Activated CD4-positive, alpha-beta T cell treated with anti-CD3 and anti-CD28 coated beads for 4 hours (primary cell): ENCODE measurements around the gene TRIM43.
"Not testable (repeated sequence)": the region's sequence is repeated elsewhere in the genome, so short reads cannot be mapped to it uniquely, and the experiment has no call there.

Source experiments
- DNase-seq, 2 donors: peaks; one replicate each; pipeline ENCODE4 v3.0.0-alpha.2; 2020

The TRIM43 gene

DNA sequence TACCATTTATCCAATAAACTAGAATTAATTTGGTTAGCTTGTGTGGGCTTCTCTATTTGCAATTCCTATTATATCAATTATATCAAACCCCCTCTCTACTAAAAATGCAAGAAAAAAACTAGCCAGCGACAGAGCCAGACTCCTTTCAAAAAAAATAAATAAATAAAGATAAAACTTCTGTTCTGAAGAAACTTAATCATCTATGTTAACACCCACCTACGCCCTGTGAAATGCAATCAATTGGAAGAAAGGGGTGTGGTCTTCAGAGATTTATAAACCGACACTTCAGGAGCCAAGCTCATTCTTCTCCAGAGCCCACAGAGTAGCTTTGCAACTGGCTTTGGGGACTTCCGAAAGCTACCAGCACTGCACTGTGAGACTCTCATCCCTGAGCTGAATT lies at the start of gene TRIM43:
Gene TRIM43, plus strand, starts transcription at position 301 of the 400 bp plus-strand sequence. CDS start 2,023 bp downstream, outside the sequence.
- not testable (repeated sequence) for DNase-seq

DNA sequence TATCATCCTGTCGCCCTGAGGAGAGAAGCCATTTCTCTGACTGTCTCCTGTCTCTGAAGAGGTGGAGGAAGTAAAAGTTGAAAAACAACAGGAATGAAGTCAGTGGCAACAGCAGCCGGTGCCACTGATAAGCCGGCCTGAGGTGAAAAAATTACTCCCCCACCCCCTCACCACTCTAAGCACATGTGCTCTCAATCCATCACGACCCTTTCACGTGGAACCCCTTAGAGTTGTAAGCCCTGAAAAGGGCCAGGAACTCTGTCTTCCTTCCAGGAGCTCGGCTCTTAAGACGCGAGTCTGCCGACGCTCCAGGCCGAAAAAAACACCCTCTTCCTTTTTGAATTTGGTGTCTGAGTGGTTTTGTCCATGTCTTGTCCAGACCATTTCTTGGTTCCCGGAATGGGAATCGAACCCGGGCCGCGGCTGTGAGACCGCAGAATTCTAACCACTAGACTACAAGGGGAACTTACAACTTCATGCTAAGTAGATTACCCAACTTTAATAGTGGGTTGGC lies 40.7 kb upstream of the TRIM43 start:
- DNase-seq = no peak

DNA sequence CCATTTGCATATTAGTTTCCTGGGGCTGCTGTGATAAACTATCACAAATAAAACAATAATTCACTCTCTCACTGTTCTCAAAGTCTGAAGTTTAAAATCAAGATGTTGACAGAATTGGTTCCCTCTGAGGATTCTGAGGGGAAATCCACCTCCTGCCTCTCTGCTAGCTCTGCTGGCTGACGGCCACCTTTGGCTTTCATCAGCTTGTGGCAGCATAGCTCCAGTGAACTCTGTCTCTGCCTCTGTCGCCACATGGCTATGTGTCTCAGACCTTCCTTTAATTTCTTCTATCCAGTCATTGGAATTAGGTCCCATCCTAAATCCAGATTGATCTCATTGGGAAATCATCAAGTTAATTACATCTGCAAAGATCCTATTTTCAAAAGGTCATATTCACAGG lies 38.9 kb upstream of the TRIM43 start:
- DNase-seq = no peak

DNA sequence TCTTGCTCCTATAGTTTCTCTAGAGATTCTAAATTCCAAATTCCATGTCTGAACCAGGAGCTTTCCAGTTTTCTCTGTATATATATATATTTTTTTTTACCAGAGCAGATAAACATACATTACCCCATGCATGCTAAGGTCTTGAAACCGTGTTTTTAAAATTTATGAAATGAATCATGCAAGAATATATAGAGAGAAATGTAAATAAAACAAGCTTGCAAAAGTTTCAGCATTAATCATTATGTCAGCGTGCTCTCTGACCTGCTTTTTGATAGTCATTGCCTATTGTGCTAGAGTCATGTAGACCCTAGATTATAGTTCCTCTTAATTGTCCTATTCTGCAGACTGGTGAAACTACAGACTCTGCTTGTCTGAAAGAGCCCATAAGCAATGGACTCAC lies 22.6 kb upstream of the TRIM43 start:
- DNase-seq = no peak

DNA sequence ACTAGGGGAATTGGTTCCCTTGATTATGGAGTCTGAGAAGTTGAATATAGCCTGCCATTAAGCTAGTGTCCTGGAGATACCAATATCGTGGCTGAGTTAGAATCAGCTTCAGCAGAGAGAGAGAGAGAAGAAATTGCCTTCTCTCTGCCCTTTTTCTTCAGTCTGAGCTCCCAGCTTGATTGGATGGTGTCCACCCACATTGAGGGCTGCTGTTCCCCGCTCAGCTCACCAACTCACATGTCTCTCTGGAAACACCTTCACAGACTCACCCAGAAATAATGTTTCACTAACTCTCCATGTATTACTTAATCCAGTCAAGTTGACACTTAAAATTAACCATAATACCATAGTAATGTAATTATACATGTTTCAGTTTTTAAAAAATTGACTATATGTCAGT lies 17.9 kb upstream of the TRIM43 start:
- DNase-seq = no peak

DNA sequence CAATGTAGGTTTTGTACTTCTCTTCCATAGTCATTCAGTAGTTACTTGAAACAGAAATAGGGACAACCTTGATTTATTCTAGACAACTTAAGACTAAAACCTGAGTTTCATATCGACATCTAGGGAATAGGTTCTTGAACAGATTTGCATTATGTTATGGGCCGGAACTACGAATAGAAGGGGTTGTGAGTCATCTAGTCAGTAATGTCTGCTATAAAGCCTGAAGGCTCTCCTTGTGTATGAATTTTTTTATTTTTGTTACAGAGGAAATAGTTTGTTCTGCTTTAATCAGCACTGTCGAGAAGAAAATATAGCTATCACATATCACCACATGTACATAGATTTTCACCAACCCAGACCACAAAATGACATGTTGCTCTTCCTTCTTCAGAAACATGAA lies 17.3 kb upstream of the TRIM43 start:
- no peak for DNase-seq

DNA sequence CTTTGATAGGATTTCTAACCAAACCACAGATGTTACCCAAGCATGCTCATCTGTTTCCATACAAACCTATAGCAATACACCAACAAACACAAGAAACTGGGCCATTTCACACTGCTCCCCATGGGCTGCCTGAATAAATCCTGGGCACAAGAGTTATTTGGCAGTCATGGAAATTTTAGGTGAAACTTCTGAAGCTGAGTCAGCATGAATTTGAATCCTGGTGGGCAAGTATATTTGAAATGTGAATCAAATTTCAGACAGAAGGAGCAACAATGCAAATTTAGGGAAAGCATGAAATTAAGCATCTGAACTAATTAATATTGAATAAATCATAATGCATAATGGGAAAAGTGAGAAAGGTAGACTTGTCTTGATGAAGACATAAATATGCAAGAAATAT lies 15.9 kb upstream of the TRIM43 start:
- DNase-seq = no peak

DNA sequence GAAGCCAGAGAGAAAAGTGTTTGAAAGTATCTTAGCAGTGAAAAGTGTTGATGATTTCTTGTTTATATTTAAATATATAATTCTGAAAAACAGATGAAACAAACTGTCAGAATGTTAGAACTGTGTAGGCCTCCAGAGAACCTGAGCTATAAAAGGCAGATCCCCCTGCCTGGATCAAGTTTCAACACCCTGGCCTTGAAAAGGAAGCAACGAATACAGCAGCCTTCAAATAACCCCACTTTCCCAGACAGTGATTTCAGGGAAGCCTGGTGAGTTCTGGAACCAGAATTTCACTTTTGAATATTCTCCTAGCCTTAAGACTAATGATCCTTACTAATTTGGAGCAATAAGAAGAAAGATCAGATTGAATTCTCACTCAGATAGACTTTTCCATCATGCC lies 13.3 kb upstream of the TRIM43 start:
- DNase-seq = no peak

DNA sequence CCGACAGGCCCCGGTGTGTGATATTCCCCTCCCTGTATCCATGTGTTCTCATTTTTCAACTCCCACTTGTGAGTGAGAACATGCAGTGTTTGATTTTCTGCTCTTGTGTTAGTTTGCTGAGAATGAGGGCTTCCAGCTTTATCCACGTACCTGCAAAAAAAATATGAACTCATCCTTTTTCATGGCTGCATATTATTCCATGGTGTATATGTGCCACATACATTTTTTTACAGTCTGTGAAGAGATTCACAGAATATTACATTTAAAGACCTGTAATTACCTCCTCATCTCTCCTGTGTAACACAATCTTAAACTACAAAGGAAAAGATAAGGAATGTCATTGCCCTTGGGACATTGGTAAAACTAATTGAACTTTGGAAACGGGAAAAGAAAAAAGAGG lies 8.3 kb upstream of the TRIM43 start:
- not testable (repeated sequence) for DNase-seq

DNA sequence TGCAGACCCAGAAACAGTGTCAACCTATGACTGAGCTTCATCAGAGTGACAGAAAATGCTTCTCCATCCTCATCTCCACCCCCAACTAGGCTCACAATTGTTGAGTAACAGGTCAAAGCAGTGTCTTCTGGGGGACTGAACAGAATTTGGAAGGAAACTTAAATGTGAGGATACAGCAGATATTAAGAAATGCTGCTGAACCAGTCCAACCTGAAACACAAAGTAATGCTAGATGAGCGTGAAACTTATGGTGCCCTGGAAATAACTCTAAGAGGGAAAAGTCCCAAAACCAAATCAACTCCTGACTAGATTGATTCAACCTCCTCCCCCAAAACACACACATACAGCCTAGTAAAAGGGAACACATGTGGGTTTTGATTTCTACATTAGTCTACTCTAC lies 7.5 kb upstream of the TRIM43 start:
- DNase-seq = not testable (repeated sequence)

DNA sequence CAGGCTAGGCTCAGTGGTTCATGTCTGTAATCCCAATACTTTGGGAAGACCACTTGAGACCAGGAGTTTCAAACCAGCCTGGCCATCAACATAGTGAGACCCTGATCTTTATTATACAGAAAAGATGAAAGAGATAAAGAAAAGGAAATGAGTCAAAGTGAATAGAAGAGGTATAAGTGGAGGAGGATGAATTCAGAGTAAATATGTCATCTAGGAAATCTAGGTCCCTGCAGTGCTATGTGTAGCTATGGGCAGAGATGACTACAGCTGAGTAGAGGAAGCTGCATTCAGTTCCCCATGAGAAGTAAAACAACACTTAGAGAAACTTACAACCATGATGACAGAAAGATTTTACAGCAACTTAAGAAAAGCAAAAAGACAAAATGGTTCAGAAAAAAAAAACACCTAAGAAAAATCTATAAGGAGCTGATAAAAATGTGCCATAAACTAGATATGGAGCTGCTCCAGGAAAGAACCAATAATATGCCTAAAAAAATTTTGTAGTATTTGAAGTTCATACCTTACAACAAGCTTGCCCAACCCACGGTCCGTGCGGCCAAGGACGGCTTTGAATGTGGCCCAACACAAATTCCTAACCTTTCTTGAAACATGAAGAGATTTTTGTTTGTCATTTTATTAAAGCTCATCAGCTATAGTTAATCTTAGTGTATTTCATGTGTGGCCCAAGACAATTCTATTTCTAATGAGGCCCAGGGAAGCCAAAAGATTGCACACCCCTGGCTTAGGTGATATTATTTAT lies 1.8 kb upstream of the TRIM43 start:
- DNase-seq = not testable (repeated sequence)

DNA sequence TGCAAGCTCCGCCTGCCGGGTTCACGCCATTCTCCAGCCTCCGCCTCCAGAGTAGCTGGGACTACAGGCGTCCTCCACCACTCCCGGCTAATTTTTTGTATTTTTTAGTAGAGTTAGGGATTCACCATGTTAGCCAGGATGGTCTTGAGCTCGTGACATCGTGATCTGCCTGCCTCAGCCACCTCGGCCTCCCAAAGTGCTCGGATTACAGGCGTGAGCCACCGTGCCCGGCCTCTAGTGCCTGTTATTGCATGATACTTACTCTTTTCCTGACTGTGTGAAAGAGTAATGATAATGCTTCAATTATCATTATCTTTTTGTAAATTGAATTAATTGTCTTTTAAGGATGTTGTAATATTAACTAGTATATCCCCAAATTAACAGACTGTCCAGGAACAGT lies 1.2 kb downstream of the TRIM43 start:
- not testable (repeated sequence) for DNase-seq

DNA sequence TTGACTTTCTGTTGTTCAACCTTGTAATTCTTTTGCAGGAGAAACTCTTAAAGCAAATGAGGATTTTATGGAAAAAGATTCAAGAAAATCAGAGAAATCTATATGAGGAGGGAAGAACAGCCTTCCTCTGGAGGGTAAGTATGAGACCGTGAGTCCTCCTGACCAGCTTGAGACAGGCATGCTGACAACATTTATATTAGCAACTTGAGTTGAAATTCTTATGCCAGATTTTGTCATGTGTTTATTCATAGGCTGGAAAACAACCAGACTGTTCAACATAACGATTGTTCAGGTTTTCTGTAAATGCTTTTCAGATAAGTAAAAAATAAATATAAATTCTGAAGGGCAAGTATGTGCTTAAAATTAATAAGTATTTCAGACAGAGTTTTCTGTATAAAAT lies 3.2 kb downstream of the TRIM43 start:
- DNase-seq = not testable (repeated sequence)

DNA sequence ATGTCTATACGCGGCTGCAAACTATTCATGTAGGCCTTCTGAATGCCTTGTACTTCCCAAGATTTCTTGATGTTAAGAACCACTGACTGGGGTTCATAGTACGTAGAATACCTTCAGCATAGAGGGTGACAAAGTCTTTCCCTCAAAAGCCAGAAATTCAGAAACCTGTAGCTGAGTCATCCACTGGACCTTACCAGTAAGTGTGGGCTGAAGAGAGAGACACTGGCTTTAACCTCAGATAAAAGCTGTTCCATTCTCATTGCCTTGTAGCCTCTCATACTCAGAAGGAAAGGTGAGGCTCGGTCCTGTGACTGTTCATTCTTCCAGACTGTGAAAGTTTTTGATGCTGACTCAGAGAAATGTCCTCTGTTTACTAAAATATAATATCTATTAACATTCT lies 9.5 kb downstream of the TRIM43 start:
- DNase-seq = not testable (repeated sequence)

DNA sequence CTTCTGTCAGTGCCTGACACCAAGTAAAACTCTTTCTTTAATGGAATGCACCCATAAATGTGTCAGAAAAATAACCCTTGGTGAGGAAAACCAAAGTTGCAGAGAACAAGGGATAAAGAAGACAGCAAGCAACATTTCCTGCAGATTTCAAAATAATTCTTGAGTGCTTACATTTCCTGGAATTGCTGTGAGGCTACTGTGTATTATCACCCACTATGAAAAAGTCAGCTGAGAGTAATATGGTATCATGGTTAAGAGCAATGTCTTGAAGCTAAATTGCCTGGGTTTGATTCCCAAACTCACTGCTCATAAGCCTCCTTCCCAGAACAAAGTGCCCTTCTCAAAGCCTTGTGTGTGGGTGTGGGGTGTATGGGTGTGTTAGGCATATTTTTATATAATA lies 10.3 kb downstream of the TRIM43 start:
- not testable (repeated sequence) for DNase-seq

DNA sequence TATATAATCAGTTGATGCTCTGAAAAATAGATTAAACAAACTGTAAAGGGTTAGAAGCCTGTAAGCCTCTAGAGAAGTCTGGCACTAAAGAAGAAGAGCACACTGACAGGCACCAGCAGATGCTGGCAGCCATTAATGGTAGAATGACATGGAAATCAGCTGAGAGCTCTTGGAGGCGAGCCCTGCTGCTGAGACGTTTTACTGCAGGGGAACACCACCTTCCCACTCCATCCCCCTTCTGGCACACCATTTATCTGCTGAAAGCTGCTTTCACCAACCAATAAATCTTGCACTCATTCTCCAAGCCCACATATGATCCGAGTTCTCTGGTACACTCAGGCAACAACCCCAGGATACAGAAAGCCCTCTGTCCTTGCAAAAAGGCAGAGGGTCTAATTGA lies 16.6 kb downstream of the TRIM43 start:
- DNase-seq = not testable (repeated sequence)

DNA sequence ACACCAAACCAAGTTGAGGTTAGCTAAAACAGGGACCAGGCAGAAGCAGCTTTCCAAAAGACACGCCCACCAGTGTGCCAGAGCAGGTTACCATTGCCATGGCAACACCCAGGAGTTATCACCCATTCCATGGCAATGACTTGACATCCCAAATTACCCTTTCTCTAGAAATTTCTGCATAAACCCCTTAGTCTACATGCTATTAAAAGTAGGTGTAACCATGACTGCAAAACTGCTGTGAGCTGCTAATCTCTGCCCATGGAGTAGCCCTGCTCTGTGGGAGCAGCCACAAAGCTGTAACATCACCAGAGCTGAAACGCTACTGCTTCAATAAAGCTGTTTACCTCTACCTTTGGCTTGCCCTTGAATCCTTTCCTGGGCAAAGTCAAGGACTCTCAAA lies 18.0 kb downstream of the TRIM43 start:
- not testable (repeated sequence) for DNase-seq

DNA sequence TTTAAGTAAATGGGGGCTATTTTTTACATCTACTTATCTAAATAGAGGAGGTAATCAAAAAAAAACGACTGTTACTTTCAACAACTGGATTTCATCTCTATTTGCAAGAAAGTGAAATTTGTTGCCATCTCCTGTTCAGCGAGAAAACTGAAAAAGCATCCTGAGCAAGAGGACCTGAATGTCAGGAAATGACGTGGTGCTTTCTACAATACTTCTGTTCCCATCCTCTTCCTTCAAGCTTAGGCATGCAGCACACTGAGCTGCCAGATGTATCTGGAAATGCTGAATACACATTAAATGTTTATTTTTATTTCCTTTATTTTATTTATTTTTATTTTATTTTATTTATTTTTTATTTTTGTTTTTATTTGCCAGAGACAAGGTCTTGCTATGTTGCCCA lies 21.2 kb downstream of the TRIM43 start:
- not testable (repeated sequence) for DNase-seq

DNA sequence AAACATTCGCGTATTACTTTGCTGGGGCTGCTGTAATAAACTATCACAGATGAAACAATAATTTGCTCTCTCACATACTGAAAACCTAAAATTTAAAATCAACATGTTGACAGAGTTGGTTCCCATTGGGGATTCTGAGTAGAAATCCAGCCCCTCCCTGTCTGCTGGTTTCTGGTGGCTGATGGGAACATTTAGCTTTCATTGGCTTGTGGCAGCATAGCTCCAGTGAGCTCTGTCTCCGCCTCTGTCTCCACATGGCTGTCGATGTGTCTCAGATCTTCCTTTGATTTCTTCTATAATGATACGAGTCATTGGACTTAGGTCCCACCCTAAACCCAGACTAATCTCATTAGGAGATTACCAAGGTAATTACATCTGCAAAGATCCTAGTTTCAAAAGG lies 30.9 kb downstream of the TRIM43 start:
- DNase-seq = not testable (repeated sequence)

DNA sequence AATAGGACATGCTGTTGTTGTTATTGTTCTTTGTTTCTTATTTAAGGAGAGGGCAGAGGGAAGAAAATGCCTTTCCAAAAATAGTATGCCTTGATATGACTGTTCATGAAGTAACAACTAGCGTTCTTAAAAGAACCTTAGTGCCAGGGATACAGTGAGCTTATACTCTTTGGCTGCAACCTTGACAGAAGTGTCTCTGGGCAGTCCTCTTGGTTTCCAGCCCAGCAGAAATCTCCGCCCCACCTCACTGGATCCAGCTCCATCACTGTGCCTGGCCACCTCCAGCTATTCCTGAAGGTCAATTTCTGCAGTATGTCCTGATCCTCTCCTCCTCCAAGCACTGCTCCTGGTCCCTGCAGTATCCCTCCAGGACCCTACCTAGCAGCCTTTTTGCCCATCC lies 39.2 kb downstream of the TRIM43 start:
- DNase-seq = not testable (repeated sequence)

DNA sequence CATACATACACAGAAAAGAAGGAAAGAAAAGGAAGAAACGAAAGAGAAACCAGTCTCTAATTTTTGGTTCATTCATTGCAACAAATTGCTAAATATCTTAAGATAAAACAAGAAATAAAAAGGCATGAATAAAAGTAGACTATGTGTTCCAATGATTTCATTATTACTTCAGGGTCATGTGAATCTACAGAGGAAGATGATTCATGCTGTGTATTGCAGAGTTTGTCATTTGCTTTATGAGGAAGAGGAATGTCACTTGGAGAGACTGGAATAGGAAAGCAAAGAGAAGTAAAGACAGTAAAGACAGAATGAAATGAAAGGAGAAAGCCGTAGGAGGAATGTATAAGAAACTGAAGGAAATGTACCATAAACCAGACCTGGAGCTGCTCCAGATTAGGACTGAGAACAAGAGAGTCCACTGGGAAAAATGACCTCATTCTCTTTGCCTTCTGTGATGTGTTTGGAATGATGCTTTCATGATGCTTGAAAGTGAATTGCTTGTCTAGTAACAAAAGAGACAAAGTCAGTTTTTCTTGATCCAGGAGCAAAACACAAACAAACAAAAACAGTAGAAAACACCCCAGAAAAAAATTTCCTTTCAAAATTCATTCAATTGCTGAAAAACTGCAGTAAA lies 41.9 kb downstream of the TRIM43 start:
- DNase-seq = not testable (repeated sequence)

DNA sequence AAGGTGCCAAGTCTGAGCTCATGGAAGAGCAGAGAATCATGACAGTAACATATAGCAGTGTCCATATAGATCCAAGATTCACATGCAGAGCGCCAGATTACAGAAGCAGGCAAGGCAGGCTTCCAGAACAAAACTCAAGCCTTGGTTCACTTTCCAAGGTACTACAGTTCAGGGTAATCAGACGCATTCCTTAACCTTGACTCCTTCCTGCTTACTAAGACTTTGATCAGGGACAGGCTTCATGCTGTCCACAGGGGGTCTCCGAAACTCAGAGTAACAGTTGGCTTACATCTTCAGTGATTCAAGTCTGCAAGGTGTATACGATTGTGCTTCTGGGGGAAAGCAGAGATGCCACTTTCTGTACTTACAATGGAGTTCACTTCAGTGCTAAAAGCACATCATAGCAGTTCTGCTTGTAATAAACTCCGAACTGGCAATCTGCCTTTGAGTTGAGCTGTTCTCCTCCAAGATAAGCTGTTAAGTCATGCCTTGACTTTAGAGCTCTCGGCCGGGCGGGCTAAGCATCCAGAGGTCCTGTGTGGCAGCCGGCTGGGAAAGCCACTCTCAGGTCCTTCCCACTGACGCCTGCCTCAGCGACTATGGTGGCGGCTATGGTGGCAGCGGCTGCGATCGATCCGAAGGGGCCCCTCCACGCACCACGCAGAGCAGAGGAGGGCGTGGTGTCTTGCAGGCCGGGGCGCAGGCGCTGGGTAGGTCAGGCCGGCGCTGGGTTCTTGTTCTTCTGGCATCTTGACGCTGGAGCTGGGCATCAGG lies 48.9 kb downstream of the TRIM43 start:
- DNase-seq = not testable (repeated sequence)

DNA sequence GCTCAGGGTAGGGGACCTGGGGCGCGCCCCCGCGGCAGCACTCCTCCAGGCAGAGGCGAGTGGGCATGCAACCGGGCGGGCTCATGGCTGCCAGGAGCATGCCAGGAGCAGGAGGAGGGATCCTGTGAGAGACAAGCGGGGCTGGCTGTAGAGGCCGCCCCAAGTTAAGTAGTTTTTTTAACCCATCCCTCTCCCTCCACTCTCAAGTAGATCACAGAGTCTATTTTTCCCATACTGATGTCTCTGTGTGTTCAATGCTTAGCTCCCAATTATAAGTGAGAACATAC lies 49.4 kb downstream of the TRIM43 start:
- DNase-seq = not testable (repeated sequence)

DNA sequence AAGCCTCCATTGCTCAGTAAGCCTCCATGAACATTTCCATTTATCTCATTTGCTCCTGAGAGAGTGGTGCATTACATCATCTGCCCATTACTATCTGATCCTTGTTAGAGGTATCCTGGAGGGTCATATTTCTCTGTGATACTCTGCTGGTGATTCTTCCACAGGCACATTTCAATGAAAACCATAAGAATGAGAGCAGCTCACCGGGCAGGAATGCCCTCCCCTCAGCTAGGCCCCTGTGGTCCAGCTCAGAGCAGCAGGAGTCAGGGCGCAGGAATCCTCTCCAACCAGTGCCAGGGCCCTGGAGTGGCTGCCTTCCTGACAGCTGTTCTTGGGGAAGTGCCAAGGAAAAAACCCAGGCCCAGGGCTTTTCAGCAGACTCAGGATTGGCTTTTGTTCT lies 50.0 kb downstream of the TRIM43 start:
- not testable (repeated sequence) for DNase-seq
